ENCODE measurements around the gene CAMK1D.

The CAMK1D gene

GRCh38 chr10:12657489-12657888 lies 308.1 kb downstream of the CAMK1D start:
- no peak for DNase-seq (ENCODE audit: low read depth)

- DNase-seq (ENCODE audit: low read depth) = no peak
Measured at GRCh38 chr10:12658526-12658925, 309.2 kb downstream of the CAMK1D start.

- DNase-seq (ENCODE audit: low read depth) = no peak
Measured at GRCh38 chr10:12659706-12660105, 310.4 kb downstream of the CAMK1D start.

GRCh38 chr10:12660812-12661211 lies 311.5 kb downstream of the CAMK1D start:
- no peak for DNase-seq (ENCODE audit: low read depth)

GRCh38 chr10:12661671-12662070 lies 312.3 kb downstream of the CAMK1D start:
- no peak for DNase-seq (ENCODE audit: low read depth)

- DNase-seq (ENCODE audit: low read depth) = no peak
Measured at GRCh38 chr10:12663863-12664262, 314.5 kb downstream of the CAMK1D start.

GRCh38 chr10:12665501-12665900 lies 316.2 kb downstream of the CAMK1D start:
- DNase-seq (ENCODE audit: low read depth) = no peak

- DNase-seq (ENCODE audit: low read depth) = no peak
Measured at GRCh38 chr10:12667052-12667451, 317.7 kb downstream of the CAMK1D start.

GRCh38 chr10:12668634-12669033 lies 319.3 kb downstream of the CAMK1D start:
- no peak for DNase-seq (ENCODE audit: low read depth)

- no peak for DNase-seq (ENCODE audit: low read depth)
Measured at GRCh38 chr10:12670004-12670403, 320.7 kb downstream of the CAMK1D start.

GRCh38 chr10:12675186-12675585 lies 325.8 kb downstream of the CAMK1D start:
- DNase-seq (ENCODE audit: low read depth) = no peak

- DNase-seq (ENCODE audit: low read depth) = no peak
Measured at GRCh38 chr10:12679636-12680035, 330.3 kb downstream of the CAMK1D start.

GRCh38 chr10:12681252-12681651 lies 331.9 kb downstream of the CAMK1D start:
- DNase-seq (ENCODE audit: low read depth) = no peak

- DNase-seq (ENCODE audit: low read depth) = no peak
Measured at GRCh38 chr10:12684784-12685183, 335.4 kb downstream of the CAMK1D start.

GRCh38 chr10:12685261-12686058 lies 336.1 kb downstream of the CAMK1D start:
- no peak for DNase-seq (ENCODE audit: low read depth)

- no peak for DNase-seq (ENCODE audit: low read depth)
Measured at GRCh38 chr10:12687996-12688395, 338.6 kb downstream of the CAMK1D start.

- DNase-seq (ENCODE audit: low read depth) = no peak
Measured at GRCh38 chr10:12689893-12690292, 340.5 kb downstream of the CAMK1D start.

GRCh38 chr10:12690525-12691126 lies 341.3 kb downstream of the CAMK1D start:
- no peak for DNase-seq (ENCODE audit: low read depth)

- no peak for DNase-seq (ENCODE audit: low read depth)
Measured at GRCh38 chr10:12691596-12691995, 342.2 kb downstream of the CAMK1D start.

GRCh38 chr10:12697764-12698163 lies 348.4 kb downstream of the CAMK1D start:
- no peak for DNase-seq (ENCODE audit: low read depth)

- peak; percentile 68 for DNase-seq (ENCODE audit: low read depth)
Measured at GRCh38 chr10:12699258-12699700, 349.9 kb downstream of the CAMK1D start.

- no peak for DNase-seq (ENCODE audit: low read depth)
Measured at GRCh38 chr10:12699781-12700556, 350.6 kb downstream of the CAMK1D start.

GRCh38 chr10:12700557-12700874 lies 351.2 kb downstream of the CAMK1D start:
- no peak for DNase-seq (ENCODE audit: low read depth)
